HG03575 (cell line): ENCODE measurements around the gene HBS1L.
A peak's percentile ranks its signal among the peaks of the same experiment; 100 is the strongest.

Experiments used
- ATAC-seq: cut with Tn5 transposase; IDR thresholded peaks from one replicate; pipeline ENCODE4 v1.9.1; 2021; ENCODE audit not compliant: unreplicated experiment, insufficient number of reproducible peaks, low FRiP score; ENCODE audit errors: extremely low read depth

Gene HBS1L

GRCh38 chr6:135047336-135047735 is 7.3 kb downstream of the HBS1L start:
- ATAC-seq, result no peak

- no peak for ATAC-seq
Measured at GRCh38 chr6:135046912-135047311, 7.7 kb downstream of the HBS1L start.

- ATAC-seq, result no peak
Measured at GRCh38 chr6:135044639-135045038, 10.0 kb downstream of the HBS1L start.

- no peak for ATAC-seq
Measured at GRCh38 chr6:135043846-135044245, 10.8 kb downstream of the HBS1L start.

- ATAC-seq, result no peak
Measured at GRCh38 chr6:135043364-135043763, 11.3 kb downstream of the HBS1L start.

GRCh38 chr6:135038335-135038734 is 16.3 kb downstream of the HBS1L start:
- ATAC-seq, result no peak

- ATAC-seq, result no peak
Measured at GRCh38 chr6:135037541-135037940, 17.1 kb downstream of the HBS1L start.

- no peak for ATAC-seq
Measured at GRCh38 chr6:135036731-135037420, 17.7 kb downstream of the HBS1L start.

- ATAC-seq, result no peak
Measured at GRCh38 chr6:135033238-135033637, 21.4 kb downstream of the HBS1L start.

- ATAC-seq, result no peak
Measured at GRCh38 chr6:135030532-135031178, 24.0 kb downstream of the HBS1L start.

- peak; percentile 77 for ATAC-seq
Measured at GRCh38 chr6:135030056-135030473, 24.6 kb downstream of the HBS1L start.

- no peak for ATAC-seq
Measured at GRCh38 chr6:135025775-135026174, 28.8 kb downstream of the HBS1L start.

GRCh38 chr6:135025175-135025574 is 29.4 kb downstream of the HBS1L start:
- no peak for ATAC-seq

- ATAC-seq, result no peak
Measured at GRCh38 chr6:135022050-135022697, 32.4 kb downstream of the HBS1L start.

GRCh38 chr6:135021310-135022049 is 33.1 kb downstream of the HBS1L start:
- no peak for ATAC-seq

GRCh38 chr6:135018941-135019340 is 35.7 kb downstream of the HBS1L start:
- ATAC-seq, result no peak

GRCh38 chr6:135018052-135018451 is 36.6 kb downstream of the HBS1L start:
- no peak for ATAC-seq

- ATAC-seq, result peak; percentile 83
Measured at GRCh38 chr6:135014353-135014832, 40.2 kb downstream of the HBS1L start.

GRCh38 chr6:135013211-135013610 is 41.4 kb downstream of the HBS1L start:
- ATAC-seq, result no peak
